Tibial nerve (tissue), 4 donors: ENCODE data around the gene NFIB. TPM values are rescaled to one million over a fixed set of nuclear protein-coding genes. Genes with fewer than 3 reads are reported as not detected.

Experiments
- DNase-seq, 2 donors: peaks; one replicate each; pipeline ENCODE4 v3.0.0-alpha.2; 2019; ENCODE audit warnings: low spot score in 2 of 2
- H3K27ac ChIP-seq, 4 donors: fragments of 200-600 bp; sonication (generic) in 3 of 4; one replicate each; pipeline ENCODE4 v1.5.1; 2017 to 2019; ENCODE audit warnings: mild to moderate bottlenecking in 1 of 4
- H3K27me3 ChIP-seq, 2 donors: fragments of 200-600 bp; sonication (generic) in 1 of 2; one replicate each; pipeline versions ENCODE4 v1.5.1 to v1.6.0; 2017 to 2019
- H3K36me3 ChIP-seq, 3 donors: fragments of 200-600 bp; sonication (generic); one replicate each; pipeline ENCODE4 v1.5.1; 2018 to 2019
- H3K4me1 ChIP-seq, 4 donors: fragments of 200-600 bp; sonication (generic) in 3 of 4; one replicate each; pipeline ENCODE4 v1.5.1; 2017 to 2019
- H3K4me3 ChIP-seq, 4 donors: fragments of 200-600 bp; sonication (generic) in 3 of 4; one replicate each; pipeline ENCODE4 v1.5.1; 2017 to 2019; ENCODE audit warnings: mild to moderate bottlenecking in 1 of 4, moderate library complexity in 1 of 4
- H3K9me3 ChIP-seq, 4 donors: fragments of 200-600 bp; sonication (generic) in 3 of 4; one replicate each; pipeline ENCODE4 v1.5.1; 2017 to 2019
- CTCF ChIP-seq, 5 experiments: fragments of 200-600 bp in 3 of 5; fragments of 450-650 bp in 2 of 5; sonication (generic) in 3 of 5; IDR thresholded peaks; one replicate each; pipeline ENCODE4 v1.5.1; 2016 to 2019; ENCODE audit warnings: antibody characterized with exemption in 5 of 5, mild to moderate bottlenecking in 3 of 5, moderate library complexity in 2 of 5
- EP300 ChIP-seq, 2 donors: sonication (generic); formaldehyde crosslinking; IDR thresholded peaks; one replicate each; pipeline ENCODE4 v1.6.1; 2017; ENCODE audit warnings: antibody characterized with exemption in 2 of 2, mild to moderate bottlenecking in 1 of 2
- POLR2A ChIP-seq, 2 donors: fragments of 450-650 bp; IDR thresholded peaks; one replicate each; pipeline ENCODE4 v1.6.1; 2017; ENCODE audit warnings: antibody characterized with exemption in 2 of 2, mild to moderate bottlenecking in 2 of 2, moderate library complexity in 2 of 2
- WGBS, 2 donors: methylation state at CpG; one replicate each; pipeline ENCODE4 v1.1.5; 2018; 5-methylcytosine and 5-hydroxymethylcytosine counted together
- total RNA-seq, 4 donors: library from RNA; depleted of rRNA; stranded (reverse); fragments of >200 nt; gene quantifications; one replicate each; pipeline ENCODE4 v1.1.0, GENCODE V29; 2016

The NFIB gene
- total RNA-seq, result 100 to 1,000 TPM in 1 of 4 donors, 10 to 100 TPM in 3; 52.1 to 125 (median 78.1) TPM

- Histone ChIP-seq H3K4me1 (peaks cover 0 to 48% (median 11%) of the 10 kb centered on the region in 4 donors), H3K9me3 (no peaks in the 10 kb centered on the region), H3K27ac (peak within 1 kb of the TSS; percentile 94 to 98 (median 95)), H3K27me3 (no peaks in the 10 kb centered on the region), H3K36me3 (no peaks in the 10 kb centered on the region), H3K4me3 (peak within 1 kb of the TSS; percentile 45 to 96 (median 60))
- TF ChIP-seq EP300 (IDR thresholded peaks at IDR 0.05), result no peak
- TF ChIP-seq POLR2A (IDR thresholded peaks at IDR 0.05), result no peak
- TF ChIP-seq CTCF (IDR thresholded peaks at IDR 0.05), result no peak
- peak in 1 of 2 donors; percentile 15 for DNase-seq
- WGBS, 2 donors, result 1 to 2% methylated on average over 32 to 54 of the region's 63 CpGs
Observed at GRCh38 chr9:14313951-14314423, at the start of gene NFIB. TSS of gene NFIB (minus strand) at chr9:14314141. CDS start at chr9:14313511, 630 bp downstream.

- no peaks in the 10 kb centered on the region for H3K36me3 ChIP-seq
- no peak for DNase-seq
- peaks cover 0 to 11% (median 1%) of the 10 kb centered on the region in 4 donors for H3K4me1 ChIP-seq
- no peak overlapping the region for H3K4me3 ChIP-seq
- peak overlapping the region in 2 of 4 donors; percentile 43 to 63 for H3K27ac ChIP-seq
- 53 to 77% methylated on average over 1 of the region's 1 CpG for WGBS, 2 donors
- no peaks in the 10 kb centered on the region for H3K9me3 ChIP-seq
- TF ChIP-seq CTCF (IDR thresholded peaks at IDR 0.05) (no peak), EP300 (IDR thresholded peaks at IDR 0.05) (peak in 1 of 2 donors; percentile 68), POLR2A (IDR thresholded peaks at IDR 0.05) (no peak)
- no peaks in the 10 kb centered on the region for H3K27me3 ChIP-seq
Observed at GRCh38 chr9:14362175-14362574, 48.2 kb upstream of the NFIB start.

- peaks cover 0 to 11% (median 1%) of the 10 kb centered on the region in 4 donors for H3K4me1 ChIP-seq
- no peak for DNase-seq
- no peaks in the 10 kb centered on the region for H3K9me3 ChIP-seq
- H3K36me3 ChIP-seq, result no peaks in the 10 kb centered on the region
- H3K4me3 ChIP-seq, result no peak overlapping the region
- H3K27me3 ChIP-seq, result no peaks in the 10 kb centered on the region
- TF ChIP-seq POLR2A (IDR thresholded peaks at IDR 0.05) (no peak), EP300 (IDR thresholded peaks at IDR 0.05) (no peak), CTCF (IDR thresholded peaks at IDR 0.05) (no peak)
- no peak overlapping the region for H3K27ac ChIP-seq
Observed at GRCh38 chr9:14361074-14361473, 47.1 kb upstream of the NFIB start.

GRCh38 chr9:14358523-14358922 lies 44.6 kb upstream of the NFIB start:
- H3K4me3 ChIP-seq, result no peak overlapping the region
- H3K9me3 ChIP-seq, result no peaks in the 10 kb centered on the region
- peaks cover 0 to 15% (median 4%) of the 10 kb centered on the region in 4 donors for H3K4me1 ChIP-seq
- H3K27me3 ChIP-seq, result no peaks in the 10 kb centered on the region
- no peak overlapping the region for H3K27ac ChIP-seq
- TF ChIP-seq EP300 (IDR thresholded peaks at IDR 0.05) (no peak), POLR2A (IDR thresholded peaks at IDR 0.05) (no peak), CTCF (IDR thresholded peaks at IDR 0.05) (no peak)
- no peak for DNase-seq
- WGBS, 2 donors, result 75 to 77% methylated on average over 2 of the region's 2 CpGs
- H3K36me3 ChIP-seq, result no peaks in the 10 kb centered on the region

- peak overlapping the region in 2 of 4 donors; percentile 16 to 50 for H3K27ac ChIP-seq
- peaks cover 0 to 23% (median 4%) of the 10 kb centered on the region in 4 donors for H3K4me1 ChIP-seq
Observed at GRCh38 chr9:14356351-14357265, 42.7 kb upstream of the NFIB start.

More at GRCh38 chr9:14356351-14357265, 42.7 kb upstream of the NFIB start:
- Histone ChIP-seq H3K27me3 (no peaks in the 10 kb centered on the region), H3K9me3 (no peaks in the 10 kb centered on the region), H3K36me3 (no peaks in the 10 kb centered on the region), H3K4me3 (no peak overlapping the region)
- 62 to 65% methylated on average over 7 of the region's 7 CpGs for WGBS, 2 donors
- no peak for TF ChIP-seq EP300 (IDR thresholded peaks at IDR 0.05)
- TF ChIP-seq POLR2A (IDR thresholded peaks at IDR 0.05), result no peak
- TF ChIP-seq CTCF (IDR thresholded peaks at IDR 0.05), result no peak
- no peak for DNase-seq
